Stimulated activated CD4-positive, alpha-beta T cell treated with anti-CD3 and anti-CD28 coated beads, TNF-alpha, amount 100 ng/mL, for 48 hours (primary cell): ENCODE results near the gene STOX1.
"Not testable (repeated sequence)": the region's sequence is repeated elsewhere in the genome, so short reads cannot be mapped to it uniquely, and the experiment has no call there.

Experiments
- DNase-seq, 3 donors: peaks; one replicate each; pipeline ENCODE4 v3.0.0-alpha.2; 2020; ENCODE audit warnings: low read depth in 3 of 3

Gene STOX1

DNA sequence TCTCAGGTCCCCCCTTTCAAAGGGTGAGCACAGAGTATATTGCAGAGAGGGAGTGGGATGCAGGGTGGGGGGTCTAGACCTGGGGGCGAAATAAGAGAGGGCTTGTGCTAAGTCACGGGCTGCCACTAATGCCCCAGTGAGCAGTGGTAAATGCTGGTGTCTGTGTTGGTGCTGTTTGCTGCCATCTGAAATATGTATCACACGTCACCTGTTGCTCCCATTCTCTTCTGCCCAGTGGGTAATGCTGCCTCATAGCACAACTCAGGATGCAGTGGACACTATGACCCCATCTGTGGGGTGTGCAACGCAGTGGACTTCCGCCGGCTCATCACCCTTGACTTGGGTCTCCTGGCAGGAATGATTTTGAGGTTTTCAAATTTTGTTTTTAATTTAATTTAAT, 2.6 kb downstream of the STOX1 start:
- DNase-seq = no peak

DNA sequence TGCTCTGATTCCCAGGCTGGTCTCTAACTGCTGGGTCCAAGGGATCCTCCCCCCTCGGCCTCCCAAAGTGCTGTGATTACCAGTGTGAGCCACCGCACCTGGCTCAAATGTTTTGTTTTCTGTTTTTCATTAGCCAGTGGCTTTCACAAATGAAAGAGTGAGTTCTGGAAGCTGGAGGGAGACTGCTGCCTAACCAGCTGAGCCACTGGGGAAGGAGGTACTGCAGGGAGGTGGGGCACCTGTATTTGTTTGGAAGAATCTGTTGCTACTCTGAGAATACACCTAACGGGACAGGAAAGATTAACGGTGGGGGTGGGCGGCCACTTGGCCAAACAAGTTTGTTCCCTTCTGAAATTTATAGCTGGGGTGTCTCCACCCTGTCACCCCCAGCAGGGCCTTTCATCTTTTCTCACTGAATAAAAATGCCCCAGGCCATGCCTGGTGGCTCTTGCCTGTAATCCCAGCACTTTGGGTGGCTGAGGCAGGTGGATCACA, 4.7 kb downstream of the STOX1 start:
- DNase-seq = no peak

- no peak for DNase-seq
Observed at GRCh38 chr10:68832601-68833000, 5.3 kb downstream of the STOX1 start.

- no peak for DNase-seq
Observed at GRCh38 chr10:68837626-68838322, 10.4 kb downstream of the STOX1 start.

DNA sequence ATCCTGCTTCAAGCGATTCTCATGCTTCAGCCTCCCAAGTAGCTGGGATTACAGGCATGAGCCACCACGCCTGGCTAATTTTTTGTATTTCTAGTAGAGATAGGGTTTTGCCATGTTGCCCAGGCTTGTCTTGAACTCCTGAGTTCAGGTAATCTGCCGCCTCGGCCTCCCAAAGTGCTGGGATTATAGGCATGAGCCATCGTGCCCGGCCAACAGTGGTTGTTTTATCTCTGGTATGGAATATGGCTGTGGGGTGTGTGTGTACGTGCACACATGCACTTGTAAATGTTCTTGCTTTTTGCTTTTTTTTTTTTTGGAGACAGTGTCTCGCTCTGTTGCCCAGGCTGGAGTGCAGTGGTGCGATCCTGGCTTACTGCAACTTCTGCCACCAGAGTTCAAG, 13.3 kb downstream of the STOX1 start:
- not testable (repeated sequence) for DNase-seq

GRCh38 chr10:68848281-68848680, 20.9 kb downstream of the STOX1 start:
- DNase-seq = no peak

GRCh38 chr10:68848806-68849205, 21.5 kb downstream of the STOX1 start:
- DNase-seq = no peak

DNA sequence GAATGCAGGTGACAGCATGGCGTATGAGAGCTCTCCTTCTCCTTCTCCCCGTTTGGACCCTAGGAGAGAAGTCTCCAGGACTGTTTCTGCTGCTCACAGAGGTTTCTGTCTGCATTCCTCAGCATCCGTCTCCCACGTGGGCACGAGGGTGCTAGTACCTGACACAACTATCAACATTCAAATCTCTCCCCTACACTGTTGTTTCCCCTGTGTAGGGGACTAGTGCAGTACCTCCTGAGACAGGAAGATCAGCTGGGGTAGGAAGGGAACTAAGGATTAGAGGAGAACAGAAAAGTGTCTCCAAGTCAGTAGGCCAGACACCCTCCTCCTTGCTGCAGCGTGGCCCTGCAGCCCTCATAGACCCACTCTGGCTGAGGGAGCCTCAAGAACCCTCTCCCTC, 29.0 kb downstream of the STOX1 start:
- DNase-seq = no peak

DNA sequence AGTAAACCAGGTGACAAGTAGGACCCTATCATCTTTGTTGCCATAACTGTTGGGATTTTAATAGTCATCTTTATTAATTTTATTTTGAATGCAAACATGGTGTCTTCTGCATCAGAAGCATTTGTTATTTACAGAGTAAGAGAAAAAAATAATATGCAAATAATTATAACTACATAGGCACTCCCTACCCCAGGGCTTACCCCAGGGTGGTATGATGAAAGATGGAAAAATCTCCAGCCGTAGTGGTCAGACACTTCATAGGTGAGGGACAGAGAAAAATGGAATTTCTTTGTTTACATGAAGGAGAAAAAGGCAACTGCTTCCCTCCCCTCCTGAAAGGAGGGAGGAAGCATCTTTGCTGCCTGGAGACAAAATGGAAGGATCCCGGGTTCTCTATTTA, 29.7 kb downstream of the STOX1 start:
- DNase-seq = no peak

GRCh38 chr10:68861253-68861652, 33.9 kb downstream of the STOX1 start:
- no peak for DNase-seq

GRCh38 chr10:68864611-68865010, 37.3 kb downstream of the STOX1 start:
- DNase-seq = no peak

DNA sequence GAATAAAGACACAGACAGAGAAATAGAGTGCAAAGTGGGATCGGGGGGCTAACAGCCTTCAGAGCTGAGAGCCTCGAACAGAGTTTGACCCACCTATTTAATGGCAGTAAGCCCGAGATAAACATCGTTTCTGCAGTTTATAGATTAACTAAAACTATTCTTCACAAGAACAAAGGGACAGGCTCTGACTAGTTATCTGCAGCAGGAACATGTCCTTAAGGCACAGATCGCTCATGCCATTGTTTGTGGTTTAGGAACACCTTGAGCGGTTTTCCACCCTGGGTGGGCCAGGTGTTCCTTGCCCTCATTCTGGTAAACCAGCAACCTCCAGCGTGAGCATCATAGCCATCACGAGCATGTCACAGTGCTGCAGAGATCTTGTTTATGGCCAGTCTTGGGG, 40.8 kb downstream of the STOX1 start:
- not testable (repeated sequence) for DNase-seq

DNA sequence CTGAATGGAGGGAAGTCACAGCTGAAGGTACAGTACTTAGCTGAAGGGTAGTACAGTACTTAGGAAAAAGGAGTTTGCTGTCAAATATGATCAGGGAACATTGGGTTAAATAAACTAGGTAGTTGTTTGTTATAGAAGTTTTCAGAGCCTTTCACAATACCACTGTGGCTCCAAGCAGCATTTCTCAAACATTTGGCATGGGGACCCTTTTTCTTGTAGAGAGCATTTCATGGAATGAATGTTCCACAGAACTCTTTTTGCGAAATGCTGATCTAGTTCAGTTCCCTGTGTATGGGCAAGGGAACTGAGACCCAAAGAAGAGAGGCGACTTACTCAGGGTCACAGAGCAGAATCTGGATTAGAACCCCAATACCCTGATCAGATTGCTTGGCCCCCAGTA, 42.3 kb downstream of the STOX1 start:
- no peak for DNase-seq

GRCh38 chr10:68870061-68870460, 42.7 kb downstream of the STOX1 start:
- DNase-seq = no peak

DNA sequence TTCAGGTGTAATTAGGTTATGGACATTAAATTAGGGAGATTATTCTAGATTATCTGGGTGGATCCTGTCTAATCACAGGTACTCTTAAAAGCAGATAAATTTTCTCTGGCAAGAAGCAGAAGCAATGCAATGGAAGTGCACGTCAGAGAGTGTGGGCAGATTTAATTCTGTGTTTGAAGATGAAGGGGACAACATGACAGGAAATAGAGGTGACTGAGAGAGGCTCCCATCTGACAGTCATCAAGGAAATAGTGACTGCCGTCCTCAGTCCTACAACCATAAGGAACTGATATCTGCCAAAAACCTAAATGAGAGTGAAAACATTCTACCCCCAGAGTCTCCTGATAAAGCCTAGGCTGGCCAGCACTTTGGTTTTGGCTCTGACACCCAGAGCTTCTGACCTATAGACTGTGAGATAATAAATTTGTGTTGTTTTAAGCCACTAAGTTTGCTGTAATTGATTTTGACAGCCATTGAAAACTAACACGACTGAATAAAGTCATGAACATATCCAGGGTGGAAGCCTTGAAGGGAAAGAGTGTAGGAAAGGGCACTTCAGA, 43.3 kb downstream of the STOX1 start:
- DNase-seq = no peak

DNA sequence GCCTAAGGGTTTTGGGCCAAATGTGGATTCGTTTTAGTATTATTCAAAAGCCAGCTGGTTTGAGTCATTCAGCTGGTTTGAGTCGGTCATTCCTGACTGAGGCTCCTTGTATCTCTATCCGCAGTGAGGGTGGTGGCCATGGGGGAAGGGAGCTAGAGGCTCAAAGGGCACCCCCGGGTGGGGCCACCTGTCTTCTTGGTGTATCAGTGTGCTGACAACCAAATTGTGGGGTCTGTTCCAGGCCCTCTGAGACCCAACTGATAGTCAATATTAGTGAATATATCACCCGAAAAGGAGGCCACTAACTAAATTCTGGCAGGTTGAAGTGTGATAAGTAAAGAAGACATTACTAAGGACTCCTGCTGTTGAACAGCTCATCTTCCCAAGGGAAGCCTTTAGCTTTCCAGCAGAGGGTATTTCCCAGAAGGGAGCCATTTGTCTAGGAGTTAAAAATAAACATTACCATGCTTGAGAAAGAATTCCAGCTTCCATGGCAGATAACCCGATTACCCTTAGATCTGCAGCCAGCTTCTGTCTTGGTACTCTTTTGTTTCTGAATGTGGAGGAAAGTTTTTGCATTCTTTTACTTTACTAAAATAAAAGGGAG, 43.9 kb downstream of the STOX1 start:
- DNase-seq = no peak

GRCh38 chr10:68871731-68872342, 44.5 kb downstream of the STOX1 start:
- DNase-seq = no peak

GRCh38 chr10:68876246-68877138, 49.2 kb downstream of the STOX1 start:
- DNase-seq = no peak

- DNase-seq = no peak
Observed at GRCh38 chr10:68877482-68878110, 50.3 kb downstream of the STOX1 start.

DNA sequence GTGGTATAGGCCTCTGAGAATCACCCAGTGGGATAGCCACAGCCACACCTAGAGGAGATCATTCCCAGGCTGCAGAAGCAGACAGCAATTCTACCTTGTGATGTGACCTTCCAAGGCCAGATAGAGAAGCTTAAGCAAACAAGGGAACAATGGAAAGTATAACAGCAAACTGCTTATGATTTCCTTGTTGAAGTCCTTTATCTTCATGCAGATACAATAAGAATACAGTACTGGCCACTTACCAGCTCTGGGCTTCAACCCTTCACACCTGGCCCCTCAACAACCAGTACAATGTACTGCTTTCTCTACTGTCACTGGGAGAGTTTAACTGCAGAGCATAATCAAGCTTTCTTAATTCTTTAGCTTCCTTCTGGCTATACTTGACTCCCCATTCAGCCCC, 51.2 kb downstream of the STOX1 start:
- DNase-seq = no peak

GRCh38 chr10:68879628-68880027, 52.3 kb downstream of the STOX1 start:
- DNase-seq = no peak
